ENCODE data around the gene PRPH. TPM values are rescaled to one million over a fixed set of nuclear protein-coding genes. Genes with fewer than 3 reads are reported as not detected.

The PRPH gene
- total and polyA plus RNA-seq, 9 of the 15 experiments (the other 6 are each of a cell fraction or from before 2014, with no cell fraction given), result 0.27 to 1.9 (median 1.3) TPM; not detected in 1

DNA sequence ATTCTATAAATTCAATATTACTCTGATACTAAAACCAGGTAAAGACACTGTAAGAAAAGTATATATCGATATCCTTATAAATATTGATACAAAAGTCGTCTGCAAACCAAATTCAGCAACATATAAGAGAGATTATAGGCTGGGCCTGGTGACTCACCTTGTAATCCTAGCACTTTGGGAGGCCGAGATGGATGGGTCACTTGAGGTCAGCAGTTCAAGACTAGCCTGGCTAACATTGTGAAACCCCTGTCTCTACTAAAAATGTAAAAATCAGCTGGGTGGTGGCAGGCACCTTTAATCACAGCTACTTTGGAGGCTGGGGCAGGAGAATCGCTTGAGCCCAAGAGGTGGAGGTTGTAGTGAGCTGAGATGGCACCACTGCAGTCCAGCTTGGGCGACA is 43.6 kb upstream of the PRPH start (continued):
- no peak for TF ChIP-seq RNF219 (CRISPR knock-in tag; IDR thresholded peaks at IDR 0.05)
- TF ChIP-seq DPF2 (IDR thresholded peaks at IDR 0.05), result 0 out of 2 replicates have a peak, but pooled peaks have one; percentile 36
- TF ChIP-seq, protein P1, sequence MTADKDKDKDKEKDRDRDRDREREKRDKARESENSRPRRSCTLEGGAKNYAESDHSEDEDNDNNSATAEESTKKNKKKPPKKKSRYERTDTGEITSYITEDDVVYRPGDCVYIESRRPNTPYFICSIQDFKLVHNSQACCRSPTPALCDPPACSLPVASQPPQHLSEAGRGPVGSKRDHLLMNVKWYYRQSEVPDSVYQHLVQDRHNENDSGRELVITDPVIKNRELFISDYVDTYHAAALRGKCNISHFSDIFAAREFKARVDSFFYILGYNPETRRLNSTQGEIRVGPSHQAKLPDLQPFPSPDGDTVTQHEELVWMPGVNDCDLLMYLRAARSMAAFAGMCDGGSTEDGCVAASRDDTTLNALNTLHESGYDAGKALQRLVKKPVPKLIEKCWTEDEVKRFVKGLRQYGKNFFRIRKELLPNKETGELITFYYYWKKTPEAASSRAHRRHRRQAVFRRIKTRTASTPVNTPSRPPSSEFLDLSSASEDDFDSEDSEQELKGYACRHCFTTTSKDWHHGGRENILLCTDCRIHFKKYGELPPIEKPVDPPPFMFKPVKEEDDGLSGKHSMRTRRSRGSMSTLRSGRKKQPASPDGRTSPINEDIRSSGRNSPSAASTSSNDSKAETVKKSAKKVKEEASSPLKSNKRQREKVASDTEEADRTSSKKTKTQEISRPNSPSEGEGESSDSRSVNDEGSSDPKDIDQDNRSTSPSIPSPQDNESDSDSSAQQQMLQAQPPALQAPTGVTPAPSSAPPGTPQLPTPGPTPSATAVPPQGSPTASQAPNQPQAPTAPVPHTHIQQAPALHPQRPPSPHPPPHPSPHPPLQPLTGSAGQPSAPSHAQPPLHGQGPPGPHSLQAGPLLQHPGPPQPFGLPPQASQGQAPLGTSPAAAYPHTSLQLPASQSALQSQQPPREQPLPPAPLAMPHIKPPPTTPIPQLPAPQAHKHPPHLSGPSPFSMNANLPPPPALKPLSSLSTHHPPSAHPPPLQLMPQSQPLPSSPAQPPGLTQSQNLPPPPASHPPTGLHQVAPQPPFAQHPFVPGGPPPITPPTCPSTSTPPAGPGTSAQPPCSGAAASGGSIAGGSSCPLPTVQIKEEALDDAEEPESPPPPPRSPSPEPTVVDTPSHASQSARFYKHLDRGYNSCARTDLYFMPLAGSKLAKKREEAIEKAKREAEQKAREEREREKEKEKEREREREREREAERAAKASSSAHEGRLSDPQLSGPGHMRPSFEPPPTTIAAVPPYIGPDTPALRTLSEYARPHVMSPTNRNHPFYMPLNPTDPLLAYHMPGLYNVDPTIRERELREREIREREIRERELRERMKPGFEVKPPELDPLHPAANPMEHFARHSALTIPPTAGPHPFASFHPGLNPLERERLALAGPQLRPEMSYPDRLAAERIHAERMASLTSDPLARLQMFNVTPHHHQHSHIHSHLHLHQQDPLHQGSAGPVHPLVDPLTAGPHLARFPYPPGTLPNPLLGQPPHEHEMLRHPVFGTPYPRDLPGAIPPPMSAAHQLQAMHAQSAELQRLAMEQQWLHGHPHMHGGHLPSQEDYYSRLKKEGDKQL (CRISPR knock-in tag; IDR thresholded peaks at IDR 0.05; ENCODE audit: borderline replicate concordance), result no peak
- no peak for TF ChIP-seq ZNF280B (CRISPR knock-in tag; IDR thresholded peaks at IDR 0.05)
- TF ChIP-seq CEBPB (tag; IDR thresholded peaks at IDR 0.05), result peak; percentile 88
- peak; percentile 76 for TF ChIP-seq JUND (IDR thresholded peaks at IDR 0.05; ENCODE audit: borderline replicate concordance, low read depth, low read length)
- TF ChIP-seq JUND (tag; IDR thresholded peaks at IDR 0.05; ENCODE audit: borderline replicate concordance, low read depth, low read length), result peak; percentile 79; the same call in 2 of the 3 replicates
- peak; percentile 76 for TF ChIP-seq ATF3 (IDR thresholded peaks at IDR 0.05)
- TF ChIP-seq ATF3 (CRISPR knock-in tag; conservative IDR thresholded peaks at IDR 0.05), result no peak
- TF ChIP-seq ETV5 (CRISPR knock-in tag; IDR thresholded peaks at IDR 0.05; ENCODE audit: low read depth), result no peak
- peak; percentile 48; the same call in 1 of the 2 replicates for TF ChIP-seq TFAP4 (CRISPR knock-in tag; IDR thresholded peaks at IDR 0.05; ENCODE audit: borderline replicate concordance)
- peak; percentile 58; the same call in 1 of the 2 replicates for TF ChIP-seq JUN (IDR thresholded peaks at IDR 0.05; ENCODE audit: borderline replicate concordance, low read depth, low read length)
- no peak for TF ChIP-seq JUN (CRISPR knock-in tag; IDR thresholded peaks at IDR 0.05; ENCODE audit: borderline replicate concordance)
- TF ChIP-seq FOSL1 (tag; conservative IDR thresholded peaks at IDR 0.05), result peak; percentile 81
- TF ChIP-seq SMARCE1 (IDR thresholded peaks at IDR 0.05), result 0 out of 2 replicates have a peak, but pooled peaks have one; percentile 17
- 0 out of 2 replicates have a peak, but pooled peaks have one; percentile 17 for TF ChIP-seq CEBPG (CRISPR knock-in tag; IDR thresholded peaks at IDR 0.05)
- no peak for TF ChIP-seq CEBPG (tag; conservative IDR thresholded peaks at IDR 0.05 in 1 of 2, IDR thresholded peaks at IDR 0.05 in 1 of 2)

All from K562 (cell line).